Neural cell (in vitro differentiated cells): ENCODE measurements around the gene KSR2. TPM values are rescaled to one million over a fixed set of nuclear protein-coding genes. Genes with fewer than 3 reads are reported as not detected.

Experiments
- H2AFZ ChIP-seq: fragments of 200-600, 300-800 bp; sonication (generic), shearing (Covaris generic); 2 replicates; pipeline ENCODE4 v1.6.0; 2014; ENCODE audit warnings: low read depth, mild to moderate bottlenecking, antibody characterized with exemption, low read length, moderate library complexity
- H3F3A ChIP-seq: fragments of 200-600 bp; shearing (Covaris generic); 2 replicates; pipeline ENCODE4 v1.6.1; 2016; ENCODE audit warnings: mild to moderate bottlenecking, moderate library complexity, mixed read lengths, antibody characterized with exemption, low read length; ENCODE audit not compliant: insufficient read depth, poor library complexity, severe bottlenecking
- H3K27ac ChIP-seq: fragments of 200-600, 300-800 bp; sonication (generic), shearing (Covaris generic); 2 replicates; pipeline ENCODE4 v1.5.1; 2014; ENCODE audit warnings: mild to moderate bottlenecking, low read length, moderate library complexity
- H3K27me3 ChIP-seq: fragments of 300-800, 200-600 bp; sonication (generic), shearing (Covaris generic); 2 replicates; pipeline ENCODE4 v1.6.0; 2014; ENCODE audit warnings: mild to moderate bottlenecking, low read depth, low read length, moderate library complexity; ENCODE audit not compliant: insufficient read depth
- H3K36me3 ChIP-seq: fragments of 300-800, 200-600 bp; sonication (generic), shearing (Covaris generic); 2 replicates; pipeline ENCODE4 v1.5.1; 2014; ENCODE audit warnings: mild to moderate bottlenecking, antibody characterized with exemption, low read length, moderate library complexity; ENCODE audit not compliant: insufficient read depth
- H3K4me2 ChIP-seq: fragments of 300-800, 200-600 bp; sonication (generic), shearing (Covaris generic); 2 replicates; pipeline ENCODE4 v1.6.0; 2014; ENCODE audit warnings: mild to moderate bottlenecking, low read length
- H3K4me3 ChIP-seq: fragments of 300-800, 200-600 bp; sonication (generic), shearing (Covaris generic); 2 replicates; pipeline ENCODE4 v1.5.1; 2014; ENCODE audit warnings: mild to moderate bottlenecking, low read length, moderate library complexity
- H3K79me2 ChIP-seq: fragments of 200-600 bp; shearing (Covaris generic); replicated peaks from 2 replicates; pipeline ENCODE4 v1.6.0; 2014; ENCODE audit warnings: mild to moderate bottlenecking, low read length, moderate library complexity; ENCODE audit not compliant: insufficient read depth
- H3K9ac ChIP-seq: fragments of 300-800, 200-600 bp; sonication (generic), shearing (Covaris generic); 2 replicates; pipeline ENCODE4 v1.6.1; 2016; ENCODE audit warnings: mild to moderate bottlenecking, low read length, mixed read lengths
- H3K9me2 ChIP-seq: fragments of 200-600 bp; shearing (Covaris generic); 2 replicates; pipeline ENCODE4 v1.6.1; 2016; ENCODE audit warnings: mild to moderate bottlenecking, low read length, mixed read lengths; ENCODE audit not compliant: insufficient read depth
- H3K9me3 ChIP-seq: fragments of 200-600, 300-800 bp; sonication (generic), shearing (Covaris generic); 2 replicates; pipeline ENCODE4 v1.6.1; 2016; ENCODE audit warnings: mild to moderate bottlenecking, mixed run types, low read length, moderate library complexity, mixed read lengths
- H4K20me1 ChIP-seq: fragments of 200-600 bp; shearing (Covaris generic); 2 replicates; pipeline ENCODE4 v1.6.1; 2016; ENCODE audit warnings: mild to moderate bottlenecking, mixed run types; ENCODE audit not compliant: insufficient read depth
- EP300 ChIP-seq: fragments of 450-650 bp; conservative IDR thresholded peaks from 2 replicates; pipeline ENCODE4 v1.6.1; 2014; ENCODE audit warnings: antibody characterized with exemption, mild to moderate bottlenecking, moderate library complexity; ENCODE audit not compliant: poor library complexity, severe bottlenecking
- EZH2 ChIP-seq: fragments of 200-600, 300-800 bp; shearing (Covaris generic), sonication (generic); IDR thresholded peaks from 2 replicates; pipeline ENCODE4 v1.6.1; 2014; ENCODE audit warnings: antibody characterized with exemption, low read length, borderline replicate concordance, mild to moderate bottlenecking; ENCODE audit not compliant: insufficient read depth, poor library complexity, severe bottlenecking
- MXI1 ChIP-seq: fragments of 450-650 bp; conservative IDR thresholded peaks from 2 replicates; pipeline ENCODE4 v1.6.1; 2014; ENCODE audit warnings: antibody characterized with exemption, mild to moderate bottlenecking; ENCODE audit not compliant: poor library complexity, severe bottlenecking
- POLR2AphosphoS5 ChIP-seq: IDR thresholded peaks from 2 replicates; pipeline ENCODE4 v1.6.1; 2012
- RAD21 ChIP-seq: fragments of 450-650 bp; conservative IDR thresholded peaks from 2 replicates; pipeline ENCODE4 v1.6.1; 2014; ENCODE audit warnings: antibody characterized with exemption, mild to moderate bottlenecking, moderate library complexity
- SMC3 ChIP-seq: fragments of 450-650 bp; conservative IDR thresholded peaks from 2 replicates; pipeline ENCODE4 v1.6.1; 2014; ENCODE audit warnings: antibody characterized with exemption, mild to moderate bottlenecking, moderate library complexity; ENCODE audit not compliant: poor library complexity
- TAF1 ChIP-seq: IDR thresholded peaks from 2 replicates; pipeline ENCODE4 v1.6.1; 2012; ENCODE audit warnings: low read depth
- polyA plus RNA-seq: library from polyadenylated mRNA; depleted of rRNA; stranded (reverse); fragments of >200 nt; gene quantifications from 2 replicates; pipeline ENCODE4 v1.2.3, GENCODE V29; 2014
- TF ChIP-seq, protein P1 (sequence below): IDR thresholded peaks from 2 replicates; pipeline ENCODE4 v1.6.1; 2012; ENCODE audit warnings: borderline replicate concordance
- TF ChIP-seq, protein P2 (sequence below): fragments of 450-650 bp; IDR thresholded peaks from 2 replicates; pipeline ENCODE4 v1.5.1; 2014; ENCODE audit warnings: antibody characterized with exemption, mild to moderate bottlenecking, moderate library complexity; ENCODE audit not compliant: poor library complexity, severe bottlenecking

KSR2 gene
- polyA plus RNA-seq, 1 donor from 2014 or later = 3.0 TPM

DNA sequence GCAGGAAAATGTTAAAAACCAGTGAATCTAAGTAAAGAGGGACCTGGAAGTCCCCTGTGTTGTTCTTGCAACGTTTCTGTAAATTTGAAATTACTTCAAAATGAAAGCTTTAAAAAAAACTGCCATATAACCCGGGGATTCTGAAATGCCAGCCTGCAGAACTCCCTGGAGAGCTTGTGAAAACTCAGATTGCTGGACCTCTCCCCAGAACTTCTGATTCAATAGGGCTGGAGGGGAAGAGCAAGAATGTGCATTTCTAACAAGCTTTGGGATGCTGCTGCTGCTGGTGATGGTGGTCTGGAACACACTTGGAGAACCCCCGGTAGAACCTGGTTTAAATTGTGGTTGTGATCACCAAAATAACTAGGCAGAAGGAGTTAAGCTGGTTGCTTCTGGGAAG lies 307.3 kb downstream of the KSR2 start:
- no peaks in the 10 kb centered on the region for H3K9me2 ChIP-seq
- H3K27ac ChIP-seq = no peak overlapping the region
- no peaks in the 10 kb centered on the region for H3K79me2 ChIP-seq
- no peak overlapping the region for H3K9ac ChIP-seq
- TF ChIP-seq RAD21 (no peak), POLR2AphosphoS5 (no peak), SMC3 (no peak), EZH2 (no peak), EP300 (no peak), MXI1 (no peak), TAF1 (no peak)
- TF ChIP-seq, protein P1, sequence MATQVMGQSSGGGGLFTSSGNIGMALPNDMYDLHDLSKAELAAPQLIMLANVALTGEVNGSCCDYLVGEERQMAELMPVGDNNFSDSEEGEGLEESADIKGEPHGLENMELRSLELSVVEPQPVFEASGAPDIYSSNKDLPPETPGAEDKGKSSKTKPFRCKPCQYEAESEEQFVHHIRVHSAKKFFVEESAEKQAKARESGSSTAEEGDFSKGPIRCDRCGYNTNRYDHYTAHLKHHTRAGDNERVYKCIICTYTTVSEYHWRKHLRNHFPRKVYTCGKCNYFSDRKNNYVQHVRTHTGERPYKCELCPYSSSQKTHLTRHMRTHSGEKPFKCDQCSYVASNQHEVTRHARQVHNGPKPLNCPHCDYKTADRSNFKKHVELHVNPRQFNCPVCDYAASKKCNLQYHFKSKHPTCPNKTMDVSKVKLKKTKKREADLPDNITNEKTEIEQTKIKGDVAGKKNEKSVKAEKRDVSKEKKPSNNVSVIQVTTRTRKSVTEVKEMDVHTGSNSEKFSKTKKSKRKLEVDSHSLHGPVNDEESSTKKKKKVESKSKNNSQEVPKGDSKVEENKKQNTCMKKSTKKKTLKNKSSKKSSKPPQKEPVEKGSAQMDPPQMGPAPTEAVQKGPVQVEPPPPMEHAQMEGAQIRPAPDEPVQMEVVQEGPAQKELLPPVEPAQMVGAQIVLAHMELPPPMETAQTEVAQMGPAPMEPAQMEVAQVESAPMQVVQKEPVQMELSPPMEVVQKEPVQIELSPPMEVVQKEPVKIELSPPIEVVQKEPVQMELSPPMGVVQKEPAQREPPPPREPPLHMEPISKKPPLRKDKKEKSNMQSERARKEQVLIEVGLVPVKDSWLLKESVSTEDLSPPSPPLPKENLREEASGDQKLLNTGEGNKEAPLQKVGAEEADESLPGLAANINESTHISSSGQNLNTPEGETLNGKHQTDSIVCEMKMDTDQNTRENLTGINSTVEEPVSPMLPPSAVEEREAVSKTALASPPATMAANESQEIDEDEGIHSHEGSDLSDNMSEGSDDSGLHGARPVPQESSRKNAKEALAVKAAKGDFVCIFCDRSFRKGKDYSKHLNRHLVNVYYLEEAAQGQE = no peak
- TF ChIP-seq, protein P2, sequence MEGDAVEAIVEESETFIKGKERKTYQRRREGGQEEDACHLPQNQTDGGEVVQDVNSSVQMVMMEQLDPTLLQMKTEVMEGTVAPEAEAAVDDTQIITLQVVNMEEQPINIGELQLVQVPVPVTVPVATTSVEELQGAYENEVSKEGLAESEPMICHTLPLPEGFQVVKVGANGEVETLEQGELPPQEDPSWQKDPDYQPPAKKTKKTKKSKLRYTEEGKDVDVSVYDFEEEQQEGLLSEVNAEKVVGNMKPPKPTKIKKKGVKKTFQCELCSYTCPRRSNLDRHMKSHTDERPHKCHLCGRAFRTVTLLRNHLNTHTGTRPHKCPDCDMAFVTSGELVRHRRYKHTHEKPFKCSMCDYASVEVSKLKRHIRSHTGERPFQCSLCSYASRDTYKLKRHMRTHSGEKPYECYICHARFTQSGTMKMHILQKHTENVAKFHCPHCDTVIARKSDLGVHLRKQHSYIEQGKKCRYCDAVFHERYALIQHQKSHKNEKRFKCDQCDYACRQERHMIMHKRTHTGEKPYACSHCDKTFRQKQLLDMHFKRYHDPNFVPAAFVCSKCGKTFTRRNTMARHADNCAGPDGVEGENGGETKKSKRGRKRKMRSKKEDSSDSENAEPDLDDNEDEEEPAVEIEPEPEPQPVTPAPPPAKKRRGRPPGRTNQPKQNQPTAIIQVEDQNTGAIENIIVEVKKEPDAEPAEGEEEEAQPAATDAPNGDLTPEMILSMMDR = no peak
- no peaks in the 10 kb centered on the region for H4K20me1 ChIP-seq
- H3K27me3 ChIP-seq = no peaks in the 10 kb centered on the region
- no peak overlapping the region for H3K4me3 ChIP-seq
- no peaks in the 10 kb centered on the region for H3K36me3 ChIP-seq
- H3K4me2 ChIP-seq = no peak overlapping the region
- no peak overlapping the region for H2AFZ ChIP-seq
- H3F3A ChIP-seq = no peaks in the 10 kb centered on the region
- H3K9me3 ChIP-seq = no peaks in the 10 kb centered on the region

DNA sequence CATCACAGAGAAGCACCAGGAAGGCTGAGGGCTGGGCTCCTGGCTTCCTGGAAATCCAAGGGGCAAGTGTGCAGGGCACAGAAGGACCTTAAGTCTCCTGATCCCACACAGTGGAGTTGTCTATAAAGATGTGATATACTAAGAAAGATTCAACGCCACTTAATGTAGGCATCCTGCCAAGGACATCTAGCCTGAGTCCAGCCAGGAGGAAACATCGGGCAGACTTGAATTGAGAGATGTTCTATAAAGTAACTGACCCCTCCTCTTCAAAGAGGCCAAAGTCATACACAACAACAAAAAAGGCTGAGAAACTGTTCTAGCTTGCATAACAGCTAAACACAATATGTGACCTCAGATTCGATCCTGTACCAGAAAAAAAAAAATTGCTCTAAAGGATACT lies 307.9 kb downstream of the KSR2 start:
- Histone ChIP-seq H4K20me1 (no peaks in the 10 kb centered on the region), H3K4me2 (no peak overlapping the region), H3K27ac (no peak overlapping the region), H3F3A (no peaks in the 10 kb centered on the region), H3K9ac (no peak overlapping the region), H3K36me3 (no peaks in the 10 kb centered on the region), H3K27me3 (no peaks in the 10 kb centered on the region), H3K9me3 (no peaks in the 10 kb centered on the region), H2AFZ (no peak overlapping the region), H3K4me3 (no peak overlapping the region), H3K79me2 (no peaks in the 10 kb centered on the region), H3K9me2 (no peaks in the 10 kb centered on the region)
- TF ChIP-seq POLR2AphosphoS5 = no peak
- no peak for TF ChIP-seq TAF1
- TF ChIP-seq, protein P1 = no peak
- TF ChIP-seq SMC3 = no peak
- TF ChIP-seq MXI1 = no peak
